Uterus (tissue), 2 donors: ENCODE measurements around the gene MUC12.

Experiments used
- CTCF ChIP-seq, 4 experiments: fragments of 200-600 bp in 2 of 4; fragments of 450-650 bp in 2 of 4; sonication (generic) in 2 of 4; IDR thresholded peaks; one replicate each; pipeline ENCODE4 v1.5.1; 2016 to 2019; ENCODE audit warnings: antibody characterized with exemption in 4 of 4, mild to moderate bottlenecking in 2 of 4, moderate library complexity in 1 of 4
- POLR2A ChIP-seq, 2 donors: fragments of 450-650 bp; IDR thresholded peaks; one replicate each; pipeline ENCODE4 v1.6.1; 2016; ENCODE audit warnings: antibody characterized with exemption in 2 of 2, mild to moderate bottlenecking in 1 of 2, moderate library complexity in 1 of 2

GRCh38 chr7:101015626-101016025 is 46.3 kb downstream of the MUC12 start:
- no peak for TF ChIP-seq CTCF (IDR thresholded peaks at IDR 0.05)
- no peak for TF ChIP-seq POLR2A (IDR thresholded peaks at IDR 0.05)
